Ishikawa (cell line): ENCODE results near the gene DEGS2.

Experiments used
- CEBPB ChIP-seq: IDR thresholded peaks from 2 replicates; pipeline ENCODE4 v1.6.1; 2012
- CREB1 ChIP-seq: IDR thresholded peaks from 2 replicates; pipeline ENCODE4 v1.6.1; 2012; ENCODE audit warnings: low read depth
- EGR1 ChIP-seq: IDR thresholded peaks from 2 replicates; pipeline ENCODE4 v1.6.1; 2012
- EP300 ChIP-seq: IDR thresholded peaks from 2 replicates; pipeline ENCODE4 v1.6.1; 2012; ENCODE audit warnings: borderline replicate concordance
- FOXM1 ChIP-seq: IDR thresholded peaks from 2 replicates; pipeline ENCODE4 v1.6.1; 2012; ENCODE audit warnings: low read depth, borderline replicate concordance
- MAX ChIP-seq: IDR thresholded peaks from 2 replicates; pipeline ENCODE4 v1.6.1; 2012
- NFIC ChIP-seq: IDR thresholded peaks from 2 replicates; pipeline ENCODE4 v1.6.1; 2012
- RAD21 ChIP-seq: IDR thresholded peaks from 2 replicates; pipeline ENCODE4 v1.6.1; 2012; ENCODE audit warnings: low read depth
- REST ChIP-seq: IDR thresholded peaks from 2 replicates; pipeline ENCODE4 v1.6.1; 2012; ENCODE audit warnings: low read depth, mild to moderate bottlenecking
- TAF1 ChIP-seq: IDR thresholded peaks from 2 replicates; pipeline ENCODE4 v1.6.1; 2012; ENCODE audit warnings: low read depth, mild to moderate bottlenecking
- TCF12 ChIP-seq: IDR thresholded peaks from 2 replicates; pipeline ENCODE4 v1.6.1; 2012; ENCODE audit warnings: low read depth
- TEAD4 ChIP-seq: IDR thresholded peaks from 2 replicates; pipeline ENCODE4 v1.6.1; 2012
- USF1 ChIP-seq: IDR thresholded peaks from 2 replicates; pipeline ENCODE4 v1.6.1; 2012
- YY1 ChIP-seq: IDR thresholded peaks from 2 replicates; pipeline ENCODE4 v1.6.1; 2012; ENCODE audit warnings: low read depth
- ZBTB7A ChIP-seq: IDR thresholded peaks from 2 replicates; pipeline ENCODE4 v1.6.1; 2012; ENCODE audit warnings: low read depth

DEGS2 gene

GRCh38 chr14:100170880-100171279 lies 11.4 kb upstream of the DEGS2 start:
- no peak for TF ChIP-seq FOXM1
- TF ChIP-seq EP300: no peak
- TF ChIP-seq YY1: no peak
- TF ChIP-seq EGR1: no peak
- no peak for TF ChIP-seq RAD21
- no peak for TF ChIP-seq NFIC
- no peak for TF ChIP-seq CEBPB
- TF ChIP-seq TCF12: no peak
- no peak for TF ChIP-seq REST
- no peak for TF ChIP-seq ZBTB7A
- TF ChIP-seq CREB1: no peak
- no peak for TF ChIP-seq TAF1
- TF ChIP-seq MAX: no peak
- TF ChIP-seq USF1: no peak

- TF ChIP-seq REST: no peak
- no peak for TF ChIP-seq EGR1
Measured at GRCh38 chr14:100168506-100168905, 9.1 kb upstream of the DEGS2 start.

GRCh38 chr14:100165831-100166440 lies 6.5 kb upstream of the DEGS2 start:
- TF ChIP-seq EP300 (no peak), FOXM1 (no peak), REST (no peak), TEAD4 (no peak), YY1 (no peak), ZBTB7A (no peak), USF1 (no peak), TAF1 (no peak), CREB1 (no peak), RAD21 (no peak), CEBPB (no peak), EGR1 (no peak), MAX (no peak), NFIC (no peak), TCF12 (no peak)

GRCh38 chr14:100165376-100165775 lies 5.9 kb upstream of the DEGS2 start:
- TF ChIP-seq NFIC (no peak), YY1 (no peak), CREB1 (no peak), TAF1 (no peak), ZBTB7A (no peak), EGR1 (no peak), REST (no peak), CEBPB (no peak), MAX (no peak), RAD21 (no peak), USF1 (no peak), FOXM1 (no peak), TEAD4 (no peak), EP300 (no peak), TCF12 (no peak)
